ENCODE results near the gene DIS3L2. TPM values are rescaled to one million over a fixed set of nuclear protein-coding genes. Genes with fewer than 3 reads are reported as not detected.
A peak's percentile ranks its signal among the peaks of the same experiment; 100 is the strongest.
"Not testable (repeated sequence)": the region's sequence is repeated elsewhere in the genome, so short reads cannot be mapped to it uniquely, and the experiment has no call there.

Gene DIS3L2
- total RNA-seq, 4 donors from 2014 or later: 13.3 to 31.0 (median 23.6) TPM

- H3K27ac ChIP-seq: no peak overlapping the region
- H3K4me3 ChIP-seq: no peak overlapping the region
- peaks cover 23% of the 10 kb centered on the region for H3K27me3 ChIP-seq
- no peak for TF ChIP-seq POLR2AphosphoS5 (IDR thresholded peaks at IDR 0.05)
- TF ChIP-seq POLR2A (IDR thresholded peaks at IDR 0.05): no peak
- no peak for TF ChIP-seq EP300 (IDR thresholded peaks at IDR 0.05)
- TF ChIP-seq CTCF (IDR thresholded peaks at IDR 0.05): no peak
- no peaks in the 10 kb centered on the region for H3K9me3 ChIP-seq
- no peaks in the 10 kb centered on the region for H3K36me3 ChIP-seq
- 29 to 65% methylated on average over 1 to 5 of the region's 14 CpGs for WGBS, 2 donors (ENCODE audit: low coverage in 1 of 2)
- H3K4me1 ChIP-seq: no peaks in the 10 kb centered on the region
- no peak for ATAC-seq
These were observed 402.5 kb downstream of the DIS3L2 start for GRCh38 chr2:232363784-232364615.

DNA sequence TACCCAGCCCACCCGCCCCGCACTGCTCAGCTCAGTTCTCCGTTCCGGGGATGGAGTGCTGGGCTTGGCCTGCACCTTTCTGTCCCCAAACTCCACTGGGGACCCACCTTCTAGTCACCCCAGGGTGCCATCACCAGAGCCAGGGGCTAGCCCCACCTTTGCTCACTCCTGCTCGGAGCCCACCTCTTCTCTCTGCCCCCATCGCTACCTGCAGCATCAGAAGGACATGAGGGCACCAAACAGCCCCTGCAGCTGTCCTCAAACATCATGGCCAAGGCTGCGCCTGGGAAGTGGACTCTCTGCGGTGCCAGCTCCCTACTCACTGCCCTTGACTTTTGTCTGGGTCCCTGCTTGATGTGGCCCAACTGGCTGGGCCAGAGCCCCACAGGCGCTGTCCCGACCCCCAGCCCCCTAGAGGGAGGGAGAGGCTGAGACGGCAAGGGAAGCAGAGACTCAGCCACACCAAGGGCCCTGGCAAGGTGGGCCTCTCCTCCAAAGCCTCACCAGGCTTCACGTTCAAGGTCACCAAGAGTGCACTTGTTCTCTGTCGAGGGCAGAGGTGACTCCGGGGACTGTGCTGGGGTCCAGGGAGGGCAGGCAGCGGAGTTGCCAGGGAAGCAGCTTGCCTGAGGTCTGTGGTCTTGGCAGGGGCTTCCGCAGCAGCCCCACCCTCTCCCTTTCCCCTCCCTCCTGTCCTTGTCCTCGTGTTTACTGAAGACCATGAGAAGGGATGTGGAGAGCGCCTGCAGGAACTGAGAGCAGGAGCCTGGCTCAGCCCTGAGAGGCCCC lies 403.5 kb downstream of the DIS3L2 start:
- not testable (repeated sequence) for ATAC-seq, H3K36me3 ChIP-seq, H3K4me3 ChIP-seq, H3K4me1 ChIP-seq, H3K27ac ChIP-seq, H3K9me3 ChIP-seq
- 100% methylated on average over 1 of the region's 18 CpGs; no CpG with 5 or more reads in 1 of the 2 donors for WGBS, 2 donors (ENCODE audit: low coverage in 1 of 2)
- H3K27me3 ChIP-seq: peaks cover 23% of the 10 kb centered on the region

- no peaks in the 10 kb centered on the region for H3K9me3 ChIP-seq
- ATAC-seq: peak; percentile 44
- no peak overlapping the region for H3K4me3 ChIP-seq
- no peak overlapping the region for H3K27ac ChIP-seq
- 0 to 100% methylated on average over 2 to 6 of the region's 20 CpGs for whole genome bisulfite sequencing, 2 donors (ENCODE audit: low coverage in 1 of 2)
- no peaks in the 10 kb centered on the region for H3K4me1 ChIP-seq
- H3K27me3 ChIP-seq: peaks cover 23% of the 10 kb centered on the region
- TF ChIP-seq POLR2A (IDR thresholded peaks at IDR 0.05) (no peak), EP300 (IDR thresholded peaks at IDR 0.05) (no peak), CTCF (IDR thresholded peaks at IDR 0.05) (no peak), POLR2AphosphoS5 (IDR thresholded peaks at IDR 0.05) (no peak)
- no peaks in the 10 kb centered on the region for H3K36me3 ChIP-seq
These were observed 404.3 kb downstream of the DIS3L2 start for GRCh38 chr2:232365621-232366321.

- not testable (repeated sequence) for H3K27ac ChIP-seq, H3K4me1 ChIP-seq, H3K9me3 ChIP-seq, ATAC-seq, H3K36me3 ChIP-seq, H3K4me3 ChIP-seq
- peaks cover 23% of the 10 kb centered on the region for H3K27me3 ChIP-seq
- no CpG with 5 or more reads among the region's 23 CpGs for WGBS, 2 donors (ENCODE audit: low coverage in 1 of 2)
These were observed 404.9 kb downstream of the DIS3L2 start for GRCh38 chr2:232366461-232366860.

DNA sequence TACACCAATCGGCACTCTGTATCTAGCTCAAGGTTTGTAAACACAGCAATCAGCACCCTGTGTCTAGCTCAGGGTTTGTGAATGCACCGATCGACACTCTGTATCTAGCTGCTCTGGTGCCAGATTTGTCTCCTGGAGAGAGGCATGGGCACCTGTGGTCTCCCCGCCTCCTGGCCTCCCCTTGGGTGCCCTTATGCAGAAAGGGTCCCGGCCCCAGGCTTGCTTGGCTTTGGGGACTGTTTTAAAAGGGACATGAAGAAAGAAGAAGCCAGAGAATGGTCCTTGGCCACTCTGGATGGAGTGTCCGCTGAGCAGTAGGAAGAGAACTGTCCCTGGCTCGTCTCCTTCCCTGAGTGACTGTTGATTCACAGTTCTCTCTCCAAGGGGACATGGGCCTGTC lies 405.5 kb downstream of the DIS3L2 start:
- Histone ChIP-seq H3K9me3 (no peaks in the 10 kb centered on the region), H3K27ac (no peak overlapping the region), H3K36me3 (no peaks in the 10 kb centered on the region), H3K4me1 (no peaks in the 10 kb centered on the region), H3K27me3 (peaks cover 23% of the 10 kb centered on the region), H3K4me3 (no peak overlapping the region)
- WGBS, 2 donors (ENCODE audit: low coverage in 1 of 2): 40 to 80% methylated on average over 1 to 2 of the region's 7 CpGs
- ATAC-seq: no peak
- no peak for TF ChIP-seq POLR2A (IDR thresholded peaks at IDR 0.05)
- TF ChIP-seq CTCF (IDR thresholded peaks at IDR 0.05): no peak
- TF ChIP-seq EP300 (IDR thresholded peaks at IDR 0.05): no peak
